ENCODE results near the gene EFCC1.

DNA sequence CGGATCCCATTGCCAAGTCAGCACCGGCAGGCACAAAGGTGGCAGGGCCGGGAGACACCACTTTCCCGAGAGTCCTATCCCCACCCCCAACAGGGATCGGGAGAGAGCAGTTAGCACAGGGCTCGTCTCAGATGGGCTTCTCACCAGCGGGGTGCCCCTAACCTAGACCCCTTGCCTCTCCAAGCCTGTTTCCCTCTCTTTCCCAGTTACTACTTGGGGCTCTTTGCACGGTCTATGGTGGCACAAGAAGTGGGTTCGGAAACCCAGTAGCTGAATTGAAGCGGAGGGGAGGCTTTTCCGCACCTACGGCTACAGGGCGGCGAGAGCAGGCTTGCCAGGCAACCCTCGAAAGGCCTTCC is 383 bp upstream of the EFCC1 start:
- TF ChIP-seq CTCF (IDR thresholded peaks at IDR 0.05) = no peak
- TF ChIP-seq POLR2A (IDR thresholded peaks at IDR 0.05) = no peak
- no peak for TF ChIP-seq POLR2AphosphoS5 (IDR thresholded peaks at IDR 0.05)
